Panc1 (cell line): ENCODE results near the gene ZNF441. TPM values are rescaled to one million over a fixed set of nuclear protein-coding genes. Genes with fewer than 3 reads are reported as not detected.

ENCODE experiments used
- ATAC-seq: fragments of 200-7000 bp; cut with Tn5 transposase; 2 replicates; pipeline ENCODE4 v1.9.1; 2020; ENCODE audit warnings: mild to moderate bottlenecking, moderate library complexity
- BruUV-seq: library from RNA; stranded (reverse); fragments of 400-500 nt; replicated peaks from 2 replicates; lab custom pipeline; 2021; lab: Mats Ljungman, UMichigan
- CTCF ChIA-PET: fragments of 300-600 bp; sonication (Branson Sonifier 250); formaldehyde crosslinking; loops from one replicate; lab custom pipeline; 2022; ENCODE audit warnings: antibody characterized with exemption; lab: Charles Lee
- POLR2A ChIA-PET: fragments of 300-600 bp; sonication (Branson Sonifier 250); formaldehyde crosslinking; loops from one replicate; lab custom pipeline; 2022; ENCODE audit warnings: antibody characterized with exemption; lab: Charles Lee
- DNase-seq: peaks from one replicate; pipeline ENCODE4 v3.0.0-alpha.2; 2010; ENCODE audit warnings: low read depth, low spot score
- H3K27ac ChIP-seq: 2 replicates; pipeline ENCODE4 v1.5.1; 2011; ENCODE audit warnings: mild to moderate bottlenecking, low read length, inconsistent platforms
- H3K27me3 ChIP-seq: fragments of 200-500 bp; sonication (Bioruptor generic); 2 replicates; pipeline ENCODE4 v1.6.0; 2014; ENCODE audit warnings: low read length, inconsistent platforms; ENCODE audit not compliant: control insufficient read depth, insufficient read depth
- H3K36me3 ChIP-seq: fragments of 200-500 bp; sonication (Bioruptor generic); 2 replicates; pipeline ENCODE4 v1.5.1; 2014; ENCODE audit warnings: inconsistent platforms, mild to moderate bottlenecking, low read length, moderate library complexity; ENCODE audit not compliant: control insufficient read depth, insufficient read depth
- H3K4me1 ChIP-seq: 2 replicates; pipeline ENCODE4 v1.5.1; 2011; ENCODE audit warnings: inconsistent platforms, mild to moderate bottlenecking, low read length, moderate library complexity; ENCODE audit not compliant: control insufficient read depth, insufficient read depth
- H3K4me3 ChIP-seq, 2 experiments: 2 replicates each; pipeline ENCODE4 v1.5.1; 2011 to 2012; ENCODE audit warnings: low read depth in 2 of 2, low read length in 2 of 2, mild to moderate bottlenecking in 2 of 2, inconsistent platforms in 1 of 2, moderate library complexity in 1 of 2
- H3K9me3 ChIP-seq: fragments of 200-500 bp; sonication (Bioruptor generic); 2 replicates; pipeline ENCODE4 v1.5.1; 2014; ENCODE audit warnings: low read depth, mild to moderate bottlenecking, inconsistent platforms, low read length, moderate library complexity; ENCODE audit not compliant: control insufficient read depth, insufficient read depth
- POLR2AphosphoS5 ChIP-seq: IDR thresholded peaks from 2 replicates; pipeline ENCODE4 v1.6.1; 2012; ENCODE audit warnings: mild to moderate bottlenecking, low read depth, low read length, moderate library complexity
- SIN3A ChIP-seq: IDR thresholded peaks from 2 replicates; pipeline ENCODE4 v1.6.1; 2012; ENCODE audit warnings: low read depth, mild to moderate bottlenecking, low read length, moderate library complexity, borderline replicate concordance; ENCODE audit not compliant: insufficient read depth
- TCF7L2 ChIP-seq: IDR thresholded peaks from 2 replicates; pipeline ENCODE4 v1.6.1; 2011; ENCODE audit warnings: mild to moderate bottlenecking, low read depth, low read length, inconsistent platforms
- in situ Hi-C: cut with HindIII; loops from 2 replicates; pipeline ENCODE4 v1.10.0; 2016; ENCODE audit warnings: low sequenced_read_pairs, low pct_unique_long_range_greater_than_20kb
- intact Hi-C: fragments of 100-400 bp; cut with micrococcal nuclease; formaldehyde crosslinking; loops from one replicate; pipeline ENCODE4 v1.10.0; 2022; ENCODE audit not compliant: unreplicated experiment
- total RNA-seq: library from RNA; stranded (reverse); gene quantifications from one replicate; pipeline ENCODE4 v1.2.1, GENCODE V29; 2021; ENCODE audit not compliant: unreplicated experiment
- TF ChIP-seq, protein P1 (sequence below), 2 experiments: IDR thresholded peaks; 2 replicates each; pipeline ENCODE4 v1.6.1; 2011 to 2012; ENCODE audit warnings: low read depth in 2 of 2, control low read depth in 1 of 2, low read length in 1 of 2, mild to moderate bottlenecking in 1 of 2, moderate library complexity in 1 of 2; ENCODE audit not compliant: insufficient read depth in 1 of 2
- TF ChIP-seq, protein P2 (sequence below): fragments of 450-650 bp; IDR thresholded peaks from 2 replicates; pipeline ENCODE4 v1.5.1; 2017; ENCODE audit warnings: mild to moderate bottlenecking

ZNF441 gene
- total RNA-seq, 1 experiment from 2014 or later, result 2.8 TPM

DNA sequence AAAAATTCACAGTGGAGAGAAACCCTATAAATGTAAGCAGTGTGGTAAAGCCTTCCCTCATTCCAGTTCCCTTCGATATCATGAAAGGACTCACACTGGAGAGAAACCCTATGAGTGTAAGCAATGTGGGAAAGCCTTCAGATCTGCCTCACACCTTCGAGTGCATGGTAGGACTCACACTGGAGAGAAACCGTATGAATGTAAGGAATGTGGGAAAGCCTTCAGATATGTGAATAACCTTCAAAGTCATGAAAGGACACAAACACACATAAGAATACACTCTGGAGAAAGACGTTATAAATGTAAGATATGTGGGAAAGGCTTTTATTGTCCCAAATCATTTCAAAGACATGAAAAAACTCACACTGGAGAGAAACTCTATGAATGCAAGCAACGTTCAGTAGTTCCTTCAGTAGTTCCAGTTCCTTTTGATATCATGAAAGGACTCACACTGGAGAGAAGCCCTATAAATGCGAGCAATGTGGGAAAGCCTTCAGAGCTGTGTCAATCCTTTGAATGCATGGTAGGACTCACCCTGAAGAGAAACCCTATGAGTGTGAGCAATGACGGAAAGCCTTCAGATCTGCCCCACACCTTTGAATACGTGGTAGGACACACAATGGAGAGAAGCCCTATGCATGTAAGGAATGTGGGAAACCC is 65.6 kb downstream of the ZNF441 start:
- no peak overlapping the region for H3K27ac ChIP-seq
- no peaks in the 10 kb centered on the region for H3K27me3 ChIP-seq
- DNase-seq (no peak), ATAC-seq (no peak)
- CTCF ChIA-PET, result no interaction called here
- H3K4me1 ChIP-seq, result no peaks in the 10 kb centered on the region
- H3K9me3 ChIP-seq, result peaks cover 45% of the 10 kb centered on the region
- in situ Hi-C loops, result no loop called here
- H3K4me3 ChIP-seq, result no peak overlapping the region
- POLR2A ChIA-PET, result no interaction called here
- H3K36me3 ChIP-seq, result no peaks in the 10 kb centered on the region
- TF ChIP-seq SIN3A (no peak), POLR2AphosphoS5 (no peak), TCF7L2 (no peak)
- TF ChIP-seq, protein P1, sequence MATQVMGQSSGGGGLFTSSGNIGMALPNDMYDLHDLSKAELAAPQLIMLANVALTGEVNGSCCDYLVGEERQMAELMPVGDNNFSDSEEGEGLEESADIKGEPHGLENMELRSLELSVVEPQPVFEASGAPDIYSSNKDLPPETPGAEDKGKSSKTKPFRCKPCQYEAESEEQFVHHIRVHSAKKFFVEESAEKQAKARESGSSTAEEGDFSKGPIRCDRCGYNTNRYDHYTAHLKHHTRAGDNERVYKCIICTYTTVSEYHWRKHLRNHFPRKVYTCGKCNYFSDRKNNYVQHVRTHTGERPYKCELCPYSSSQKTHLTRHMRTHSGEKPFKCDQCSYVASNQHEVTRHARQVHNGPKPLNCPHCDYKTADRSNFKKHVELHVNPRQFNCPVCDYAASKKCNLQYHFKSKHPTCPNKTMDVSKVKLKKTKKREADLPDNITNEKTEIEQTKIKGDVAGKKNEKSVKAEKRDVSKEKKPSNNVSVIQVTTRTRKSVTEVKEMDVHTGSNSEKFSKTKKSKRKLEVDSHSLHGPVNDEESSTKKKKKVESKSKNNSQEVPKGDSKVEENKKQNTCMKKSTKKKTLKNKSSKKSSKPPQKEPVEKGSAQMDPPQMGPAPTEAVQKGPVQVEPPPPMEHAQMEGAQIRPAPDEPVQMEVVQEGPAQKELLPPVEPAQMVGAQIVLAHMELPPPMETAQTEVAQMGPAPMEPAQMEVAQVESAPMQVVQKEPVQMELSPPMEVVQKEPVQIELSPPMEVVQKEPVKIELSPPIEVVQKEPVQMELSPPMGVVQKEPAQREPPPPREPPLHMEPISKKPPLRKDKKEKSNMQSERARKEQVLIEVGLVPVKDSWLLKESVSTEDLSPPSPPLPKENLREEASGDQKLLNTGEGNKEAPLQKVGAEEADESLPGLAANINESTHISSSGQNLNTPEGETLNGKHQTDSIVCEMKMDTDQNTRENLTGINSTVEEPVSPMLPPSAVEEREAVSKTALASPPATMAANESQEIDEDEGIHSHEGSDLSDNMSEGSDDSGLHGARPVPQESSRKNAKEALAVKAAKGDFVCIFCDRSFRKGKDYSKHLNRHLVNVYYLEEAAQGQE (IDR thresholded peaks at IDR 0.05; ENCODE audit: insufficient read depth in 1 of 2, low read depth in 2 of 2, low read length in 1 of 2), result no peak
- TF ChIP-seq, protein P2, sequence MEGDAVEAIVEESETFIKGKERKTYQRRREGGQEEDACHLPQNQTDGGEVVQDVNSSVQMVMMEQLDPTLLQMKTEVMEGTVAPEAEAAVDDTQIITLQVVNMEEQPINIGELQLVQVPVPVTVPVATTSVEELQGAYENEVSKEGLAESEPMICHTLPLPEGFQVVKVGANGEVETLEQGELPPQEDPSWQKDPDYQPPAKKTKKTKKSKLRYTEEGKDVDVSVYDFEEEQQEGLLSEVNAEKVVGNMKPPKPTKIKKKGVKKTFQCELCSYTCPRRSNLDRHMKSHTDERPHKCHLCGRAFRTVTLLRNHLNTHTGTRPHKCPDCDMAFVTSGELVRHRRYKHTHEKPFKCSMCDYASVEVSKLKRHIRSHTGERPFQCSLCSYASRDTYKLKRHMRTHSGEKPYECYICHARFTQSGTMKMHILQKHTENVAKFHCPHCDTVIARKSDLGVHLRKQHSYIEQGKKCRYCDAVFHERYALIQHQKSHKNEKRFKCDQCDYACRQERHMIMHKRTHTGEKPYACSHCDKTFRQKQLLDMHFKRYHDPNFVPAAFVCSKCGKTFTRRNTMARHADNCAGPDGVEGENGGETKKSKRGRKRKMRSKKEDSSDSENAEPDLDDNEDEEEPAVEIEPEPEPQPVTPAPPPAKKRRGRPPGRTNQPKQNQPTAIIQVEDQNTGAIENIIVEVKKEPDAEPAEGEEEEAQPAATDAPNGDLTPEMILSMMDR, result no peak
- intact Hi-C loops, result no loop called here
- no TSS peak for BruUV-seq

- H3K4me3 ChIP-seq, result no peak overlapping the region
- no peak overlapping the region for H3K27ac ChIP-seq
- POLR2A ChIA-PET, result no interaction called here
- H3K36me3 ChIP-seq, result no peaks in the 10 kb centered on the region
- in situ Hi-C loops (no loop called here), intact Hi-C loops (no loop called here)
- H3K27me3 ChIP-seq, result no peaks in the 10 kb centered on the region
- H3K9me3 ChIP-seq, result peaks cover 43% of the 10 kb centered on the region
- TF ChIP-seq TCF7L2 (no peak), POLR2AphosphoS5 (no peak), SIN3A (no peak)
- TF ChIP-seq, protein P2, result no peak
- TF ChIP-seq, protein P1 (IDR thresholded peaks at IDR 0.05; ENCODE audit: insufficient read depth in 1 of 2, low read depth in 2 of 2, low read length in 1 of 2), result no peak
- CTCF ChIA-PET, result no interaction called here
- no TSS peak for BruUV-seq
- ATAC-seq (no peak), DNase-seq (no peak)
- no peaks in the 10 kb centered on the region for H3K4me1 ChIP-seq
Observed at GRCh38 chr19:11833541-11833940, 66.7 kb downstream of the ZNF441 start.
